NCI-H2107 (cell line): ENCODE results near the gene ACAD10.

Experiments
- DNase-seq: peaks from one replicate; lab custom pipeline; 2025; lab: John Stamatoyannopoulos, UW

Gene ACAD10

DNA sequence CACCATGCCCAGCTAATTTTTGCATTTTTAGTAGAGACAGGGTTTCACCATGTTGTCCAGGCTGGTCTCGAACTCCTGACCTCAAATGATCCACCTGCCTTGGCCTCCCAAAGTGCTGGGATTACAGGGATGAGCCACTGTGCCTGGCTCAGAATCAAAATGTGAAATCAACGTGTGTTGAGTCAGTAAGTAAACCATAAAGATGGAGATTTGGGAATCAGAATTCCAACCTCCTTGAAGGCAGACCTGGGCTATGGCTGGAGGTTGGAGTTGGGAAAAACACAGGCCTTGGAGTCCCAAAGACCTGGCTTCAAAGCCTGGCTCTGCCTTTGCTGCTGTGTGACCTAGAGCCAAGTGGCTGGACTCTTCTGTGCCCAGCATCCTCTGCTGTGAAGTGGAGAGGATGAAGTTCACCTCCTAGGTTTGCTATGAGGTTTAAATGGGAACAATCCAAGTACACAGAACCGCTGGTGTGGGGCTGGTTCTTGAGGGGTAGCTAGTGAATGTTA, 91.0 kb downstream of the ACAD10 start:
- no peak for DNase-seq

DNA sequence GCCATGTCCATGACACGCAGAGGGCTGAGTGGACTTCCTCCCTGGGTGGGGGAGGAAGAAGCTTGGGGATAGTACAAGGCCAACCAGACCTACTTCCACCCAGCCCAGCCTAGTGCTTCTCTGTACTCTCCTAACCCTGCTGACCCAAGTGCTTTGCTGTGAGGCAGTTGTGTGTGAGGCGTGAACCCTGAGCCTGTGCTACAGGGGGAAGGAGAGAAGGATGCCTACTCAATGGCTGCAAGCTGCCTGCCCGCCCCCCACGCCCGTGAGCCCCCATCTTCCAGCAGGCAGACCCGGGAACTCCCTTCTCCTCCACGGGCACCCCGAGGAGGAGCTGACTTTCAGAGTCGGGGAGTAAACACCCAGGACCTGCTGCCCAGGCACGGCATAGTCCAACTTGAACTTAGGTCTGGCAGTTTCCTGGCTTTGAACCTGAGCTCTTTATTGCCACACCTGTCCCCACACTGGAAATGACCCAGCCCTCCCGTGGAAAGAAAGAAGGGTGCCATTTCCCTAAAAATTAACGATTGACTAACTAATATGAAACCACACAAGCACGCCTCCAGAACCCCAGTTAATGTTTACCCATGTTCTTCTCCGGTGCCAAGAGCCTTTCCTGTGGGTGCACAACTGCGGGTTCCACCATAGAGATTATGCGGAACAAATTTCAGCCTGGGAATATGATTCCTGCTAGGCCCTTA, 91.6 kb downstream of the ACAD10 start:
- no peak for DNase-seq

DNA sequence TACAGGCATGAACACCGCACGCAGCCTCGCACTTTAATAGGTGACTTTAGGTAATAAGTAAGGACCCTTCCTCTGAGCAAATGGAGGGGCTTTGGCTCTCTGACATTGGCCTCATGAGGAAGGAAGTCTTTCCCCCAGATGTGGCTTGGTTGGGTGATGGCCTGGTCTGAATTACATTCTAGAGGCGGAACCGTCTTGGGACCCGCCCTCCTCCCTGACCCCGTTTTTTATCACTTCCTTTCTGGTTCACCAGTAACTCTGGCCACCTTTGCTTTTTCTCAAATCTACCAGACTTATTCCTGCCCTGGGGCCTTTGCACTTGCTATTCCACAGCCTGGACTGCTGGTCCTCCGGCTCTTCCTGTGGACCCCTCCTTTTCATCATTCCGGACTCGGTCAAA, 94.3 kb downstream of the ACAD10 start:
- no peak for DNase-seq

DNA sequence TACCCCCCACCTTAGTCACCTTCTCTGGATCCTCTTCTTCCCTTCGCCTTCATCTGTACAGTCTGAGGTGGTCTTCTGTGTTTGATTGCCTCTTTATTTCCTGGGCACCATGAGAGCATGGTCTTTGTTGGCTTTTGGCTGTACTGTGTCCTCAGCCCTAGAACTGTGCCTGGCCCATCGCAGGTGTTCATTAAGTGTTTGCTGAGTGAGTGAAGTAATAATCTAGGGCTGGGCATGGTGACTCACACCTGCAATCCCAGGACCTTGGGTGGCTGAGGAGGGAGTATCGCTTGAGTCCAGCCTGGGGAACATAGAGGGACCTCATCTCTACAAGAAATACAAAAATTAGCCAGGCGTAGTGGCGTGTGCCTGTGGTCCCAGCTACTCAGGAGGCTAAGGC, 94.8 kb downstream of the ACAD10 start:
- DNase-seq: no peak

DNA sequence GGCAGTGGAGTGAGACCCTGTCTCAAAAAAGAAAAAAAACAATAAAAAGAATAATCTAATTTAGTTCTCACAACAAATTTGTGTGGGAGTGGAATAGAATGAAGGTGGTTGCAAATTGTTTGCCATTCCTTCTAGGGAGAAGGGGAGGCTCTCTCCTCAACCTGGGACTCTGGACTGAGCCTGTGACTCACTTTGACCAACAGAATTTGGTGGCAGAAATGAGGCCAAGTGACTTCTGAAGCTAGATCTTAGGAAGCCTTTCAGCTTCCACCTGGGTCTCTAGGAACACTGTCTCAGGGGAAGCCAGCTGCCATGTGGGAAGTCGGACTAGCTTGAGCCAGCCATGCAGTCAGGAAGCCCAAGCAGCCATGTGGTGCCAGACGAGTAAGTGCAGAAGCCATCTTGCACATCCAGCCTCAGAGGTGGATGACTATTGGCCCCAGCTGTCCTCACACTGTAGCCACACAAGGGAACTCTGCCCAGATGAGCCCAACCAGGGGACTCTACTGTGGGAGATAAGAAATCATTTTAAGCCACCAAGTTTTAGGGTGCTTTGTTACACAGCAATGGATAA, 95.3 kb downstream of the ACAD10 start:
- no peak for DNase-seq

DNA sequence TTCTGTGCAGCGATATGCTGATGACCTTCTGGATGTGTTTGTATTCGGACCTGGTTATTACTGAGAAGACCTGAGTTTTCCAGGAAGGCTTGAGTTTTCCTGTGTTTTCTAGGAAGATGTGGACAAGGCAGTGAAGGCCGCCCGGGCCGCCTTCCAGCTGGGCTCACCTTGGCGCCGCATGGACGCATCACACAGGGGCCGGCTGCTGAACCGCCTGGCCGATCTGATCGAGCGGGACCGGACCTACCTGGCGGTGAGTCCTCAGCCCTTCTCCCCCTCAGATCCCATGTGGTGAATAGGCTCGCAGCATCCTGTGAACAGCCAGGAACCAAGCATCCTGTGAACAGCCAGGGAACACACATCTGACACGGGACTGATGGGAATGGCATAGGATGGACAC, 97.2 kb downstream of the ACAD10 start:
- no peak for DNase-seq

DNA sequence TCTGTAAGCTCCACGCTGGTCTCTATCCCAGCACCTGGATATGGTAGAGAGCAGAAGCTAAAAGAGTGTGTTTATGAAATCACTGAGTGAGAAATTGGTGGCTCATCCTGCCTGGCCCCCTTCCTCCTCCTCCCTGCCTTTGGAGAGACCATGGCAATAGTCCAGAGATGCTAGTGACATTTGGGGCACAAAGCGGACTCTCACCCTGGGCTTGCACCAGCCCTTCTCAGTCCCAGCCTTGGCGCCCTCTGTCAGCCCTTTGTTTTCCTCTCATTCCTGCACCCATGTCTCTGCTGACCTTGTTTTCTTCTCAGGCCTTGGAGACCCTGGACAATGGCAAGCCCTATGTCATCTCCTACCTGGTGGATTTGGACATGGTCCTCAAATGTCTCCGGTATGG, 99.1 kb downstream of the ACAD10 start:
- DNase-seq: no peak

DNA sequence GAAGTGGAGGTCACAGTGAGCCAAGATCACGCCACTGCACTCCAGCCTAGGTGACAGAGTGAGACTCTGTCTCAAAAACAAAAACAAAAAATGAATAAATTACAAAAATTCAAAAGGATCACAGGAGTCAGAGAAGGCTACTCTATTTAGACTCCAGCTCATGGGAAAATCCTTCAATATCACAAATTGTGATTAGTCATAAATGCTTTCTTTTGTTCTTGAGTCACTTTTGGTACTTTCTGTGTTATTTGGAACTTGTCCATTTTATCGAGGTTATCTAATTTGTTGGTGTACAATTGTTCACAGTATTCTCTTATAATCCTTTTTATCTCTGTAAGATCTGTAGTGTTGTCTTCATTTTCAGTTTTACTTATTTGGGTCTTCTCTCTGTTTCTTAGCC, 99.8 kb downstream of the ACAD10 start:
- DNase-seq: no peak

DNA sequence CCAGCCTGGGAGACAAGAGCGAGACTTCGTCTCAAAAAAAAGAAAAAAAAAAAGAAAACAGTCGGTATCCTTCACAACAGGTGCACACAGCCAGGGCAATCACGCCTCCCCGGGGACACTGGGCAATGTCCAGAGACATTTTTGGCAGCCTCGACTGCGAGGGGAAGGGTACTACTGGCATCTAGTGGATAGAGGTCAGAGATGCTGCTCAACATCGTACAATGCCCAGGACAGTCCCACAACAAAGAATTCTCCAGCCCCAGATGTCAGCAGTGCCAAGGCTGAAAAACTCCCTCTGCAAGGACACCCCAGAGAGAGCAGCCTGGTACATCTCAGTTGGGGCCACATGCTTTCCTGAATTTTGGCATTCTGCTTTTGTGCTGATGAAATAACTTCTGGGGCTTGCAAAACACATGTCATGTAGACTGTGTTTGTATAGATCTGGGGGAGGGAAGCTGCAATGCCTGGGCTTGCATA, 102.4 kb downstream of the ACAD10 start:
- DNase-seq: no peak

DNA sequence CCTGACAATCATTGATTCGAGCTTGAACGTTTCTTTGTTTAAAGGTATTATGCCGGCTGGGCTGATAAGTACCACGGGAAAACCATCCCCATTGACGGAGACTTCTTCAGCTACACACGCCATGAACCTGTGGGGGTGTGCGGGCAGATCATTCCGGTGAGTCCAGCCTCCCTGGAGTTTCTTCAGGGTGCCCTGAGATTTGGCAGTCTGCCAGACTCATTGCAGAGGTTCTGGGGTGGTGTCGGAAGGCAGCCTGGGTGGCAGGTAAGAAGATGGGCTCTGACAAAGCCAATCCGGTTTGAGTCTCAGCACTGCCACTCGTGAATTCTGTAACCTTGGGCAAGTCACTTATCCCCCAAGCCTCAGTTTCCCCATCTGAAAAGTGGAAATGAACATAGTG, 103.9 kb downstream of the ACAD10 start:
- no peak for DNase-seq

DNA sequence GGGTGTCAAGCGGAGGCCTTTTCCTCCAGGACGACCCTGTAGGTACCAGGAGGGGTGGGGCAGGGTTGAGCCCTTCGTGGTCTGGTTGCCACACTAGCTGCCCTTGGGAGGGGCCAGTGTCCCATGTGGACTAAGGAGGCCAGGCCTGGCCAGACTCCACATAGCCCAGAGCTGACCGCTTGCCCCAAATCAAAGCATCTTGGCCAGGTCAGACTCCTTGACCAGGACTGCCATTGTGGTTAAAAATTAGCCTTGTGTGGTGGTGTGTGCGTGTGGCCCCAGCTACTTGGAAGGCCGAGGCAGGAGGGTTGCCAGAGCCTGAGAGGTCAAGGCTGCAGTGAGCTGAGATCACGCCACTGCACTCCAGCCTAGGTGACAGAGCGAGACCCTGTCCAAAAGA, 105.7 kb downstream of the ACAD10 start:
- no peak for DNase-seq

DNA sequence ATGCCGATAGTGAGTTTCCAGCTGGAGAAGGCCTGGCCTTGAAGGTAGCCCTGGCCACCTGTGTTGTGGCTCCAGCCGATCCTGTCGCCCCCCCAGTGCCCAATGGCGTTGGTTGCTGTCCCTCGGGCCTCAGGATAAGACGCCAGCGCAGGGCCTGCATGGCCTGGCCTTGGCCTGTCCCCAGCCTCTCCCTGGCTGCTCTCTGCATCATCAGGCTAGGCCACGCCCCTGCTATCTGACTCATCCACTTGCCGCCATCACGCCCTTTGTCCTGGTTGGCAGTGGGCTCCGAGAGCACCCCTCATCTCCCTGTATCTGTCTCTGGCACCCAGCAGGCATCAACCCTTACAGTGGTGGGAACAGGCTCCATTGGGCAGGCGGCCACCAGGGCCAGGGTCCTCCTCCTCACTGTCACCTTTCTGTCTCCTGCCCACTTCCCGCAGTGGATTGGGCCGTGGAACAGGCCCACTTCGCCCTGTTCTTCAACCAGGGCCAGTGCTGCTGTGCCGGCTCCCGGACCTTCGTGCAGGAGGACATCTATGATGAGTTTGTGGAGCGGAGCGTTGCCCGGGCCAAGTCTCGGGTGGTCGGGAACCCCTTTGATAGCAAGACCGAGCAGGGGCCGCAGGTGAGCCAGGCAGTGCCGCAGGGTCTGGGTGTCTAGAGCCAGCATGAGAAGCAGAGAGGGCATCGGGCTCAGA, 106.5 kb downstream of the ACAD10 start:
- DNase-seq: no peak

DNA sequence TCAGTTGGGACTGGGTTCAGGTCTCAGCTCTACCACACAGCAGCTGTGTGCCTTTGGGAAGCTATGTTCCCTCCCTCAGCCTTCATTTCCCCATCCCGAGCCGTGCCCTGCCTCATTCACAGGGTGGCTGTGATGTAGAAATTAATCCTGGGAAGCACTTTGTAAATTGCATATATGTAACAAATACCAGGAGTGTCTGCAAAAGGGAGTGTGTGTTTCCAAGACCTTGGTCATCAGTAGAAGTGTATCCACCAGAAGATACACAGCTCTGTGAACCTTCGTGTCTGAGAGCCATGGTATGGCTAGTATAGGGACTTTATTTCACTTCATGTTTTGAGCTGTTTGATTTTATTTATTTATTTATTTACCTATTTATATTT, 107.0 kb downstream of the ACAD10 start:
- no peak for DNase-seq

DNA sequence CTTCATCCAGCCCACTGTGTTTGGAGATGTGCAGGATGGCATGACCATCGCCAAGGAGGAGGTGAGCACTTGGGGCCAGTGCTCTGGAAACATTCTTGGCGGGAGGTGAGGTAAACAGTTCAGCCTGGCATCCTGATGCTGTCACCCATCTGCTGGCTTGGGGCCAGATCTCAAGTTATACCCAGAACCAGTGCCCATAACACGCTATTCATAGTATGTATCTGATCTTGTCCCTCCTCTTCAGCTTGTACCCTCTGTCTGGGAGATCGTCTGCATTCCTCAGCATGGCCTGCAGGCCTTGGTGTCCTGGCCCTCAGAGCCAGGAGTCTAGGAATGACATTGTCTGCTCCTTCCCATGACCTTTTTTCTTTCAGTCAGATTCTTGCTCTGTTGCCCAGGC, 112.3 kb downstream of the ACAD10 start:
- no peak for DNase-seq

DNA sequence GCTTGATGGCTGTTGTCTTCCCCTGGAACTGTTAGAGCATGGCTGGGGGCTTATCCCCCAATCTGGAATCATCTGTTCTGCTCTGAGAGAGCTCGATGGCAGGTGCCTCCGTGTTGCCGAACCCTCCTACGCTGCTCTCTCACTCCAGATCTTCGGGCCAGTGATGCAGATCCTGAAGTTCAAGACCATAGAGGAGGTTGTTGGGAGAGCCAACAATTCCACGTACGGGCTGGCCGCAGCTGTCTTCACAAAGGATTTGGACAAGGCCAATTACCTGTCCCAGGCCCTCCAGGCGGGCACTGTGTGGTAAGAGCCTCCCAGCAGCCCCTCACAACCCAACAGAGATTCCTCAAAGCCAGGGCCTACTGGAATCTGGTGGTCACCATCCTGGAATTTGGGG, 113.9 kb downstream of the ACAD10 start:
- no peak for DNase-seq

DNA sequence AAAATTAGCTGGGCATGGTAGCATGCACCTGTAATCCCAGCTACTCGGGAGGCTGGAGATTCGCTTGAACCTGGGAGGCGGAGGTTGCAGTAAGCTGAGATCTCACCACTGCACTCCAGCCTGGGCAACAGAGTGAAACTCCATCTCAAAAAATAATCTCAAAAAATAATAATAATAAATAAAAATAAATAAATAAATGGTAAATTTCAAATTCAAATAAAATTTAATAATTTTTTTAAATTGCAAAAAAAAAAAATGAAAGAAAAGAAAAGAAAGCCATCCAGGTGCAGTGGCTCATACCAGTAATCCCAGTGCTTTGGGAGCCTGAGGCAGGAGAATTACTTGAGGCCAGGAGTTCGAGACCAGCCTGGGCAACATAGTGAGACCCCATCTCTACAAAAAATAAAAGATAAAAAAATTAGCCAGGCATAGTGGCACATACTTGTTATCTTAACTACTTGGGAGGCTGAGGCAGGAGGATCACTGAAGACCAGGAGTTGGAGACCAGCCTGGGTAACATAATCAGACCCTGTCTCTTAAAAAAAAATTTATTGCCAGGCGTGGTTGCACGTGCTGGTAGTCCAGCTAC, 117.3 kb downstream of the ACAD10 start:
- DNase-seq: no peak

DNA sequence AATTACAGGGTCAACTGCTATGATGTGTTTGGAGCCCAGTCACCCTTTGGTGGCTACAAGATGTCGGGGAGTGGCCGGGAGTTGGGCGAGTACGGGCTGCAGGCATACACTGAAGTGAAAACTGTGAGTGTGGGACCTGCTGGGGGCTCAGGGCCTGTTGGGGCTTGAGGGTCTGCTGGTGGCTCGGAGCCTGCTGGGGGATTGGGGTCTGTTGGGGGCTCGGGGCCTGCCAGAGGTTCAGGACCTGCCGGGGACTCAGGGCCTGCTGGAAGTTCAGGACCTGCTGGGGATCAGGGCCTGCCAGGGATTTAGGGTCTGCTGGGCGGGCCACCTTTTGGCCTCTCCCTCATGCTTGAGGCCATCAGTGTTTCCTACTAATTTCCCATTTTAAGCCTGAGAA, 118.0 kb downstream of the ACAD10 start:
- DNase-seq: no peak

DNA sequence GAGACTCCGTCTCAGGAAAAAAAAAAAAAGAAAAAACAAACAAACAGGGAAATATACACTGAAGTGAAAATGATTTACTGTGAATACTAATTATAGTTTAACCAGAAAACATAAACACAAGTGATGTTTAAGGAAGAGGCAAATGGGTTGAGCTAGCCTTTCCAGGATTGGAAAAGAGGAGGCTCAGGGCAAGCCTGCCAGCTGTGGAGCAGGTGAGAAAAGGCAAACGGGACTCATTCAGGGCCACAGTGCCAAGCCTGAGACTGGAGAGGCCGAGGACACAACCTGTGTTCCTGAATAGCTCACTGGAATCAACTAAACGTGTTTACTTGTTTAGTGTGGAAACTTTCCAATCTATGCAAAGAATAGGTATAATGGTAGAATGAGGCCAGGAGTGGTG, 120.5 kb downstream of the ACAD10 start:
- no peak for DNase-seq
